GM23338 (cell line): ENCODE results near the gene PDE6C. TPM values are rescaled to one million over a fixed set of nuclear protein-coding genes. Genes with fewer than 3 reads are reported as not detected.
"Not testable (repeated sequence)": the region's sequence is repeated elsewhere in the genome, so short reads cannot be mapped to it uniquely, and the experiment has no call there.

Source experiments
- ATAC-seq: fragments of 200-7000 bp; cut with Tn5 transposase; 3 replicates; pipeline ENCODE4 v1.9.1; 2020
- DNase-seq: peaks from one replicate; pipeline ENCODE4 v3.0.0-alpha.2; 2015; ENCODE audit warnings: low spot score
- H2AFZ ChIP-seq: fragments of 200-600 bp; sonication (generic); 2 replicates; pipeline ENCODE4 v1.8.0; 2016; ENCODE audit warnings: antibody characterized with exemption, mild to moderate bottlenecking, moderate library complexity
- H3F3A ChIP-seq: fragments of 200-600 bp; sonication (generic); replicated peaks from 2 replicates; pipeline ENCODE4 v1.8.0; 2017; ENCODE audit warnings: antibody characterized with exemption, mixed run types, low read depth
- H3K27ac ChIP-seq: fragments of 200-600 bp; sonication (generic); 2 replicates; pipeline ENCODE4 v1.6.1; 2016; ENCODE audit warnings: low read depth
- H3K27me3 ChIP-seq: fragments of 200-600 bp; sonication (generic); 2 replicates; pipeline ENCODE4 v1.8.0; 2016; ENCODE audit warnings: mild to moderate bottlenecking, mixed run types, moderate library complexity; ENCODE audit not compliant: insufficient read depth
- H3K36me3 ChIP-seq: fragments of 200-600 bp; sonication (generic); 2 replicates; pipeline ENCODE4 v1.8.0; 2016; ENCODE audit warnings: mild to moderate bottlenecking; ENCODE audit not compliant: insufficient read depth
- H3K4me1 ChIP-seq: fragments of 200-600 bp; sonication (generic); 2 replicates; pipeline ENCODE4 v1.8.0; 2016; ENCODE audit warnings: mild to moderate bottlenecking, moderate library complexity; ENCODE audit not compliant: insufficient read depth
- H3K4me2 ChIP-seq: fragments of 200-600 bp; sonication (generic); 2 replicates; pipeline ENCODE4 v1.7.1; 2017; ENCODE audit warnings: mixed run types
- H3K4me3 ChIP-seq: fragments of 200-600 bp; sonication (generic); 2 replicates; pipeline ENCODE4 v1.6.1; 2016; ENCODE audit warnings: mixed run types
- H3K79me2 ChIP-seq: fragments of 200-600 bp; sonication (generic); replicated peaks from 2 replicates; pipeline ENCODE4 v1.8.0; 2017; ENCODE audit warnings: mild to moderate bottlenecking; ENCODE audit not compliant: insufficient read depth
- H3K9me2 ChIP-seq: fragments of 200-600 bp; sonication (generic); 2 replicates; pipeline ENCODE4 v1.8.0; 2017; ENCODE audit not compliant: insufficient read depth
- H4K20me1 ChIP-seq: fragments of 200-600 bp; sonication (generic); replicated peaks from 2 replicates; pipeline ENCODE4 v1.8.0; 2017; ENCODE audit warnings: mild to moderate bottlenecking; ENCODE audit not compliant: insufficient read depth
- H3K27ac Mint-ChIP-seq: 2 replicates; pipeline ENCODE4 v1.8.0; 2020; ENCODE audit warnings: inconsistent platforms, mild to moderate bottlenecking, moderate library complexity, mixed read lengths
- H3K27me3 Mint-ChIP-seq: 3 replicates; pipeline ENCODE4 v1.8.0; 2022; ENCODE audit warnings: low read depth, mild to moderate bottlenecking, moderate library complexity, mixed read lengths, inconsistent platforms; ENCODE audit not compliant: insufficient read depth, poor library complexity
- H3K36me3 Mint-ChIP-seq: 3 replicates; pipeline ENCODE4 v1.8.0; 2021; ENCODE audit warnings: low read depth, mild to moderate bottlenecking, inconsistent platforms, moderate library complexity, mixed read lengths
- H3K4me1 Mint-ChIP-seq: 3 replicates; pipeline ENCODE4 v1.8.0; 2020; ENCODE audit warnings: mild to moderate bottlenecking, inconsistent platforms, mixed read lengths
- H3K4me3 Mint-ChIP-seq: 3 replicates; pipeline ENCODE4 v1.8.0; 2021; ENCODE audit warnings: moderate library complexity, mild to moderate bottlenecking, inconsistent platforms, mixed read lengths
- H3K9me3 Mint-ChIP-seq: 3 replicates; pipeline ENCODE4 v1.8.0; 2020; ENCODE audit warnings: moderate library complexity, mild to moderate bottlenecking, inconsistent platforms, mixed read lengths
- JUNB ChIP-seq: IDR thresholded peaks from one replicate; pipeline ENCODE4 v1.6.1; 2016; ENCODE audit warnings: antibody characterized with exemption; ENCODE audit not compliant: unreplicated experiment
- NANOG ChIP-seq: IDR thresholded peaks from 2 replicates; pipeline ENCODE4 v1.6.1; 2016; ENCODE audit warnings: antibody characterized with exemption, borderline replicate concordance
- POLR2AphosphoS5 ChIP-seq: IDR thresholded peaks from 2 replicates; pipeline ENCODE4 v1.6.1; 2016; ENCODE audit warnings: antibody characterized with exemption, low read depth
- STAT1 ChIP-seq: IDR thresholded peaks from one replicate; pipeline ENCODE4 v1.6.1; 2016; ENCODE audit warnings: antibody characterized with exemption; ENCODE audit not compliant: unreplicated experiment
- ZNF114 ChIP-seq: fragments of 250-450 bp; sonication (Bioruptor Pico); IDR thresholded peaks from 2 replicates; pipeline ENCODE4 v1.5.0; 2020; ENCODE audit warnings: mild to moderate bottlenecking, moderate library complexity
- ZNF331 ChIP-seq: fragments of 250-450 bp; sonication (Bioruptor Pico); IDR thresholded peaks from 2 replicates; pipeline ENCODE4 v1.5.0; 2020; ENCODE audit warnings: low read depth, mild to moderate bottlenecking, moderate library complexity
- polyA plus RNA-seq: library from polyadenylated mRNA; unstranded; fragments of >200 nt; fragmentation: Nextera tagmentation; extraction: Ambion mirVana; gene quantifications from 2 replicates; pipeline ENCODE4 v1.2.1, GENCODE V29; 2016
- total RNA-seq: library from RNA; depleted of rRNA; stranded (reverse); fragments of >200 nt; shearing (Covaris generic); gene quantifications from 2 replicates; pipeline ENCODE4 v1.2.3, GENCODE V29; 2014
- TF ChIP-seq, protein P1 (sequence below): IDR thresholded peaks from 2 replicates; pipeline ENCODE4 v1.6.1; 2016; ENCODE audit warnings: antibody characterized with exemption
- TF ChIP-seq, protein P2 (sequence below), 2 experiments: fragments of 200-600 bp in 1 of 2; sonication (generic) in 1 of 2; conservative IDR thresholded peaks; 2 replicates each; pipeline versions ENCODE4 v1.5.1 to v1.6.1; 2016 to 2017; ENCODE audit warnings: antibody characterized with exemption in 2 of 2, low read depth in 2 of 2, mild to moderate bottlenecking in 2 of 2, moderate library complexity in 1 of 2

Gene PDE6C
- total and polyA plus RNA-seq, 2 experiments from 2014 or later = 0.06 TPM; not detected in 1

DNA sequence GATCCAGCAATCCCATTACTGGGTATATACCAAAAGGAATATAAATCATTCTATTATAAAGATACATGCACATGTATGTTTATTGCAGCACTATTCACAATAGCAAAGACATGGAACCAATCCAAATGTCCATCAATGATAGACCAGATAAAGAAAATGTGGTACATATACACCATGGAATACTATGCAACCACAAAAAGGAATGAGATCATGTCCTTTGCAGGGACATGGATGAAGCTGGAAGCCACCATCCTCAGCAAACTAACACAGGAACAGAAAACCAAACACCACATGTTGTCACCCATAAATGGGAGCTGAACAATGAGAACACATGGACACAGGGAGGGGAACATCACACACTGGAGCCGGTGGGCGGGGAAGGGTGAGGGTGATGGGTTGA lies 84.2 kb downstream of the PDE6C start:
- not testable (repeated sequence) for H3K27ac ChIP-seq, H3K9me2 ChIP-seq, H3K27me3 Mint-ChIP-seq, H3K27ac Mint-ChIP-seq, H3K4me3 Mint-ChIP-seq, H3K4me2 ChIP-seq, H3K79me2 ChIP-seq, H3K4me1 Mint-ChIP-seq, H4K20me1 ChIP-seq, H2AFZ ChIP-seq, ATAC-seq, H3F3A ChIP-seq, DNase-seq, H3K27me3 ChIP-seq, H3K9me3 Mint-ChIP-seq, H3K4me3 ChIP-seq
- H3K36me3 ChIP-seq = peaks cover 32% of the 10 kb centered on the region; the same call in 1 of the 2 replicates
- peaks cover 43% of the 10 kb centered on the region for H3K36me3 Mint-ChIP-seq
- peaks cover 22% of the 10 kb centered on the region for H3K4me1 ChIP-seq

DNA sequence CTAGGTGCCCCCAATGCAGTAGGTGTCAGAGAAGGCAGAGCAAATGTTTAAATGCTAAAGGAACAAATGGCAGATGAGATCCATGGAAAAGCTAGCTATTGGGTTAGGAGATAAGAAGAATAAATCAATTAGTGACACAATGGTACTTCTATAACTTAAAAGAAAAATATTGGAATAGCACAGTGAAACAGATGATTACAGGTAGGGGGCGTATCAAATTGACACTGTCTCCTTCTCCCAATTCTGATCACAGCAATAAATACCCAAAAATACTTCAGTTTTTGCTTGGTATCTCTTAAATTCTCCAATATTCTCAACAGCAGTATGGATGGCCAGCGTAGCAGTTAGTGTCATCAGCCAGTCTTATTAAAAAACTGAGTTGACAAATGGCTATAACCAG lies 84.9 kb downstream of the PDE6C start:
- peak; percentile 7 for DNase-seq
- H3K9me2 ChIP-seq = no peaks in the 10 kb centered on the region
- ATAC-seq = no peak
- no peak overlapping the region for H3K27ac Mint-ChIP-seq
- H3K9me3 Mint-ChIP-seq = no peaks in the 10 kb centered on the region
- TF ChIP-seq, protein P1, sequence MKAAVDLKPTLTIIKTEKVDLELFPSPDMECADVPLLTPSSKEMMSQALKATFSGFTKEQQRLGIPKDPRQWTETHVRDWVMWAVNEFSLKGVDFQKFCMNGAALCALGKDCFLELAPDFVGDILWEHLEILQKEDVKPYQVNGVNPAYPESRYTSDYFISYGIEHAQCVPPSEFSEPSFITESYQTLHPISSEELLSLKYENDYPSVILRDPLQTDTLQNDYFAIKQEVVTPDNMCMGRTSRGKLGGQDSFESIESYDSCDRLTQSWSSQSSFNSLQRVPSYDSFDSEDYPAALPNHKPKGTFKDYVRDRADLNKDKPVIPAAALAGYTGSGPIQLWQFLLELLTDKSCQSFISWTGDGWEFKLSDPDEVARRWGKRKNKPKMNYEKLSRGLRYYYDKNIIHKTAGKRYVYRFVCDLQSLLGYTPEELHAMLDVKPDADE = no peak
- TF ChIP-seq, protein P2, sequence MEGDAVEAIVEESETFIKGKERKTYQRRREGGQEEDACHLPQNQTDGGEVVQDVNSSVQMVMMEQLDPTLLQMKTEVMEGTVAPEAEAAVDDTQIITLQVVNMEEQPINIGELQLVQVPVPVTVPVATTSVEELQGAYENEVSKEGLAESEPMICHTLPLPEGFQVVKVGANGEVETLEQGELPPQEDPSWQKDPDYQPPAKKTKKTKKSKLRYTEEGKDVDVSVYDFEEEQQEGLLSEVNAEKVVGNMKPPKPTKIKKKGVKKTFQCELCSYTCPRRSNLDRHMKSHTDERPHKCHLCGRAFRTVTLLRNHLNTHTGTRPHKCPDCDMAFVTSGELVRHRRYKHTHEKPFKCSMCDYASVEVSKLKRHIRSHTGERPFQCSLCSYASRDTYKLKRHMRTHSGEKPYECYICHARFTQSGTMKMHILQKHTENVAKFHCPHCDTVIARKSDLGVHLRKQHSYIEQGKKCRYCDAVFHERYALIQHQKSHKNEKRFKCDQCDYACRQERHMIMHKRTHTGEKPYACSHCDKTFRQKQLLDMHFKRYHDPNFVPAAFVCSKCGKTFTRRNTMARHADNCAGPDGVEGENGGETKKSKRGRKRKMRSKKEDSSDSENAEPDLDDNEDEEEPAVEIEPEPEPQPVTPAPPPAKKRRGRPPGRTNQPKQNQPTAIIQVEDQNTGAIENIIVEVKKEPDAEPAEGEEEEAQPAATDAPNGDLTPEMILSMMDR (conservative IDR thresholded peaks at IDR 0.05; ENCODE audit: low read depth in 2 of 2) = peak; percentile 30 to 52; a peak in 3 of 4 replicates
- TF ChIP-seq ZNF114 (CRISPR knock-in tag) = no peak
- no peak for TF ChIP-seq JUNB
- TF ChIP-seq ZNF331 (CRISPR knock-in tag) = no peak
- H3K4me2 ChIP-seq = no peak overlapping the region
- peaks cover 43% of the 10 kb centered on the region for H3K36me3 Mint-ChIP-seq
- no peak overlapping the region for H3K4me3 Mint-ChIP-seq
- peaks cover 28% of the 10 kb centered on the region; the same call in 1 of the 2 replicates for H3K36me3 ChIP-seq
- H3K27me3 ChIP-seq = no peaks in the 10 kb centered on the region
- H3F3A ChIP-seq = no peaks in the 10 kb centered on the region
- H3K27ac ChIP-seq = no peak overlapping the region
- H3K4me1 Mint-ChIP-seq = peaks cover 8% of the 10 kb centered on the region
- no peaks in the 10 kb centered on the region for H3K79me2 ChIP-seq
- no peaks in the 10 kb centered on the region; the same call in 1 of the 2 replicates for H4K20me1 ChIP-seq
- H2AFZ ChIP-seq = no peak overlapping the region
- H3K4me3 ChIP-seq = no peak overlapping the region
- no peaks in the 10 kb centered on the region for H3K27me3 Mint-ChIP-seq
- peaks cover 24% of the 10 kb centered on the region for H3K4me1 ChIP-seq

DNA sequence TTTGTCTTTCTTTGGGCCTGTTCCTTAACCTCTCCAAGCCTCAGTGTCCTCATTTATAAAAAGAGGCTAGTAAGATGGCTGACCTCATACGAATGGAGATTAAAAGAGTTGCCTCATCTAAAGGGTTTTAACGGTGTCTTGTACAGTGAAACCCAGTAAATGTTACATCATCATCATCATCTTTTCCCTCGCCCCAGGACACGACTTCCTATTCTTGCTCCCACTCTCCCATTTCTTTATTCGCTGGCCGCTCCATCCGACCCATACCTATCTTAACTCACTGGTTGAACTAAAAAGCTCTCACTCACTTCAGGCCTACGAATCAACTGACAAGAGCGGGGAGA lies 89.5 kb downstream of the PDE6C start:
- H3K4me3 Mint-ChIP-seq = no peak overlapping the region
- H2AFZ ChIP-seq = peak overlapping the region; percentile 61; the same call in 1 of the 2 replicates
- H3K27me3 Mint-ChIP-seq = peaks cover 1% of the 10 kb centered on the region
- no peaks in the 10 kb centered on the region for H3K27me3 ChIP-seq
- peak overlapping the region; percentile 69 for H3K4me3 ChIP-seq
- no peaks in the 10 kb centered on the region for H4K20me1 ChIP-seq
- H3K4me1 ChIP-seq = peaks cover 24% of the 10 kb centered on the region
- H3K27ac ChIP-seq = peak overlapping the region; percentile 72; the same call in 1 of the 2 replicates
- H3K79me2 ChIP-seq = no peaks in the 10 kb centered on the region
- ATAC-seq (peak; percentile 23), DNase-seq (peak; percentile 34)
- H3K36me3 ChIP-seq = peaks cover 15% of the 10 kb centered on the region; the same call in 1 of the 2 replicates
- no peak overlapping the region for H3K27ac Mint-ChIP-seq
- peaks cover 14% of the 10 kb centered on the region for H3K4me1 Mint-ChIP-seq
- H3K9me2 ChIP-seq = no peaks in the 10 kb centered on the region
- H3K9me3 Mint-ChIP-seq = no peaks in the 10 kb centered on the region
- peaks cover 18% of the 10 kb centered on the region; the same call in 2 of the 3 replicates for H3K36me3 Mint-ChIP-seq
- H3K4me2 ChIP-seq = peak overlapping the region; percentile 85
- H3F3A ChIP-seq = no peaks in the 10 kb centered on the region
- TF ChIP-seq STAT1 (no peak), POLR2AphosphoS5 (no peak), ZNF114 (CRISPR knock-in tag) (no peak), ZNF331 (CRISPR knock-in tag) (no peak), NANOG (no peak), JUNB (no peak)
- TF ChIP-seq, protein P1 = no peak
